NB4 (cell line): ENCODE data around the gene TXNIP.

ENCODE experiments used
- POLR2A ChIP-seq: IDR thresholded peaks from 2 replicates; pipeline ENCODE4 v1.6.1; 2011; ENCODE audit warnings: mild to moderate bottlenecking; ENCODE audit not compliant: insufficient read length; ENCODE audit errors: extremely low read depth
- TF ChIP-seq, protein P1 (sequence below): IDR thresholded peaks from one replicate; pipeline ENCODE4 v1.5.1; 2012; ENCODE audit warnings: low read depth, low read length
- TF ChIP-seq, protein P2 (sequence below): IDR thresholded peaks from 2 replicates; pipeline ENCODE4 v1.6.1; 2011; ENCODE audit warnings: low read depth, low read length

DNA sequence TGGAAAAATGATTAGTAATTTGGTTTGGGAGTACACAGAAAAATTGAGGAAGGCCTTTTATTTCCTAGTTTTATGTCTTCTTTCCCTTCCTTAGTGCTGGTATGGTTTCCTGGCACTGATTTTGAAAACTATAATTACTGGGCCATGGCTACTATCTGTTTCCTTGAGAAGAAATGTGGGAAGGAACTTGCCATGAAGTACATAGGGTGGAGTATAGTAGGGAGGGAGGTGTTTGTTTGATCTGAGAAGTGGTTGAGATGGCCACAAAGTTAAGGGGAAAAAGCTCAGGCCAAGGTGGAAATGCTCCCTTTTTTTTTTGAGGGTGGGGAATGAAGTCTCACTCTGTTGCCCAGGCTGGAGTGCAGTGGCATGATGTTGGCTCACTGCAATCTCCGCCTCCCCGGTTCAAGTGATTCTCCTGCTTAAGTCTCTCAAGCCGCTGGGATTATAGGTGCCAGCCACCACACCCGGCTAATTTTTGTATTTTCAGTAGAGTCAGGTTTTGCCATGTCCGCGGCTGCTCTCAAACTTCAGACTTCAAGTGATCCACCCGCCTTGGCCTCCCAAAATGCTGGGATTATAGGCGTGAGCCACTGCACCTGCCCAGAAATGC, 13.9 kb upstream of the TXNIP start:
- TF ChIP-seq, protein P1, sequence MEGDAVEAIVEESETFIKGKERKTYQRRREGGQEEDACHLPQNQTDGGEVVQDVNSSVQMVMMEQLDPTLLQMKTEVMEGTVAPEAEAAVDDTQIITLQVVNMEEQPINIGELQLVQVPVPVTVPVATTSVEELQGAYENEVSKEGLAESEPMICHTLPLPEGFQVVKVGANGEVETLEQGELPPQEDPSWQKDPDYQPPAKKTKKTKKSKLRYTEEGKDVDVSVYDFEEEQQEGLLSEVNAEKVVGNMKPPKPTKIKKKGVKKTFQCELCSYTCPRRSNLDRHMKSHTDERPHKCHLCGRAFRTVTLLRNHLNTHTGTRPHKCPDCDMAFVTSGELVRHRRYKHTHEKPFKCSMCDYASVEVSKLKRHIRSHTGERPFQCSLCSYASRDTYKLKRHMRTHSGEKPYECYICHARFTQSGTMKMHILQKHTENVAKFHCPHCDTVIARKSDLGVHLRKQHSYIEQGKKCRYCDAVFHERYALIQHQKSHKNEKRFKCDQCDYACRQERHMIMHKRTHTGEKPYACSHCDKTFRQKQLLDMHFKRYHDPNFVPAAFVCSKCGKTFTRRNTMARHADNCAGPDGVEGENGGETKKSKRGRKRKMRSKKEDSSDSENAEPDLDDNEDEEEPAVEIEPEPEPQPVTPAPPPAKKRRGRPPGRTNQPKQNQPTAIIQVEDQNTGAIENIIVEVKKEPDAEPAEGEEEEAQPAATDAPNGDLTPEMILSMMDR: no peak
- TF ChIP-seq POLR2A: no peak
- TF ChIP-seq, protein P2, sequence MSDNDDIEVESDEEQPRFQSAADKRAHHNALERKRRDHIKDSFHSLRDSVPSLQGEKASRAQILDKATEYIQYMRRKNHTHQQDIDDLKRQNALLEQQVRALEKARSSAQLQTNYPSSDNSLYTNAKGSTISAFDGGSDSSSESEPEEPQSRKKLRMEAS: no peak
